Measurements from ENCODE around the gene TOMT. TPM values are rescaled to one million over a fixed set of nuclear protein-coding genes. Genes with fewer than 3 reads are reported as not detected.
"Not testable (repeated sequence)": the region's sequence is repeated elsewhere in the genome, so short reads cannot be mapped to it uniquely, and the experiment has no call there.

Gene TOMT
- total RNA-seq, 1 donor from 2014 or later, result not detected

GRCh38 chr11:72124046-72124445, 18.3 kb downstream of the TOMT start:
- Mint-ChIP-seq H3K27me3 (no peaks in the 10 kb centered on the region), H3K9me3 (ENCODE audit: low read depth) (peaks cover 27% of the 10 kb centered on the region), H3K4me3 (ENCODE audit: low read depth) (no peak overlapping the region), H3K36me3 (ENCODE audit: insufficient read depth) (peaks cover 6% of the 10 kb centered on the region), H3K27ac (no peak overlapping the region), H3K4me1 (ENCODE audit: low read depth) (peaks cover 13% of the 10 kb centered on the region)
- no peak for DNase-seq (ENCODE audit: low spot score, unreplicated experiment)
- TF ChIP-seq CTCF (IDR thresholded peaks at IDR 0.05; ENCODE audit: unreplicated experiment), result no peak

- no peak for TF ChIP-seq CTCF (IDR thresholded peaks at IDR 0.05; ENCODE audit: unreplicated experiment)
- DNase-seq (ENCODE audit: low spot score, unreplicated experiment), result no peak
- H3K4me3 Mint-ChIP-seq (ENCODE audit: low read depth), result no peak overlapping the region
- peaks cover 8% of the 10 kb centered on the region for H3K36me3 Mint-ChIP-seq (ENCODE audit: insufficient read depth)
- peaks cover 8% of the 10 kb centered on the region for H3K4me1 Mint-ChIP-seq (ENCODE audit: low read depth)
- H3K9me3 Mint-ChIP-seq (ENCODE audit: low read depth), result peaks cover 31% of the 10 kb centered on the region
- H3K27ac Mint-ChIP-seq, result no peak overlapping the region
- no peaks in the 10 kb centered on the region for H3K27me3 Mint-ChIP-seq
Observed at GRCh38 chr11:72125956-72126355, 20.2 kb downstream of the TOMT start.

GRCh38 chr11:72127923-72128322, 22.2 kb downstream of the TOMT start:
- no peak for DNase-seq (ENCODE audit: low spot score, unreplicated experiment)
- Mint-ChIP-seq H3K4me3 (ENCODE audit: low read depth) (no peak overlapping the region), H3K9me3 (ENCODE audit: low read depth) (peaks cover 31% of the 10 kb centered on the region), H3K27me3 (peaks cover 4% of the 10 kb centered on the region), H3K27ac (no peak overlapping the region), H3K4me1 (ENCODE audit: low read depth) (peaks cover 5% of the 10 kb centered on the region), H3K36me3 (ENCODE audit: insufficient read depth) (peaks cover 8% of the 10 kb centered on the region)
- TF ChIP-seq CTCF (IDR thresholded peaks at IDR 0.05; ENCODE audit: unreplicated experiment), result no peak

- H3K9me3 Mint-ChIP-seq (ENCODE audit: low read depth), result peaks cover 29% of the 10 kb centered on the region
- no peaks in the 10 kb centered on the region for H3K4me1 Mint-ChIP-seq (ENCODE audit: low read depth)
Observed at GRCh38 chr11:72129381-72129780, 23.7 kb downstream of the TOMT start.

GRCh38 chr11:72132646-72133045, 26.9 kb downstream of the TOMT start:
- peaks cover 15% of the 10 kb centered on the region for H3K9me3 Mint-ChIP-seq (ENCODE audit: low read depth)
- H3K36me3 Mint-ChIP-seq (ENCODE audit: insufficient read depth), result peaks cover 8% of the 10 kb centered on the region
- no peak overlapping the region for H3K4me3 Mint-ChIP-seq (ENCODE audit: low read depth)
- H3K27me3 Mint-ChIP-seq, result peaks cover 6% of the 10 kb centered on the region
- H3K4me1 Mint-ChIP-seq (ENCODE audit: low read depth), result no peaks in the 10 kb centered on the region
- no peak overlapping the region for H3K27ac Mint-ChIP-seq
- TF ChIP-seq CTCF (IDR thresholded peaks at IDR 0.05; ENCODE audit: unreplicated experiment), result no peak
- no peak for DNase-seq (ENCODE audit: low spot score, unreplicated experiment)

More at GRCh38 chr11:72129381-72129780, 23.7 kb downstream of the TOMT start:
- H3K4me3 Mint-ChIP-seq (ENCODE audit: low read depth), result no peak overlapping the region
- H3K27me3 Mint-ChIP-seq, result peaks cover 6% of the 10 kb centered on the region
- DNase-seq (ENCODE audit: low spot score, unreplicated experiment), result no peak
- TF ChIP-seq CTCF (IDR thresholded peaks at IDR 0.05; ENCODE audit: unreplicated experiment), result no peak
- peaks cover 8% of the 10 kb centered on the region for H3K36me3 Mint-ChIP-seq (ENCODE audit: insufficient read depth)
- H3K27ac Mint-ChIP-seq, result no peak overlapping the region

- not testable (repeated sequence) for DNase-seq (ENCODE audit: low spot score, unreplicated experiment); H3K27me3 Mint-ChIP-seq; H3K9me3 Mint-ChIP-seq (ENCODE audit: low read depth); H3K4me1 Mint-ChIP-seq (ENCODE audit: low read depth); H3K27ac Mint-ChIP-seq; H3K4me3 Mint-ChIP-seq (ENCODE audit: low read depth); H3K36me3 Mint-ChIP-seq (ENCODE audit: insufficient read depth)
Observed at GRCh38 chr11:72135473-72135872, 29.7 kb downstream of the TOMT start, which contains the start of gene FOLR3. TSS of gene FOLR3 (plus strand) at chr11:72135725. CDS start at chr11:72135953, 228 bp downstream.
